Panc1 (cell line): ENCODE measurements around the gene TMEM258.

ENCODE experiments used
- POLR2AphosphoS5 ChIP-seq: IDR thresholded peaks from 2 replicates; pipeline ENCODE4 v1.6.1; 2012; ENCODE audit warnings: mild to moderate bottlenecking, low read depth, low read length, moderate library complexity
- SIN3A ChIP-seq: IDR thresholded peaks from 2 replicates; pipeline ENCODE4 v1.6.1; 2012; ENCODE audit warnings: low read depth, mild to moderate bottlenecking, low read length, moderate library complexity, borderline replicate concordance; ENCODE audit not compliant: insufficient read depth
- TF ChIP-seq, protein P1 (sequence below): fragments of 450-650 bp; IDR thresholded peaks from 2 replicates; pipeline ENCODE4 v1.5.1; 2017; ENCODE audit warnings: mild to moderate bottlenecking

DNA sequence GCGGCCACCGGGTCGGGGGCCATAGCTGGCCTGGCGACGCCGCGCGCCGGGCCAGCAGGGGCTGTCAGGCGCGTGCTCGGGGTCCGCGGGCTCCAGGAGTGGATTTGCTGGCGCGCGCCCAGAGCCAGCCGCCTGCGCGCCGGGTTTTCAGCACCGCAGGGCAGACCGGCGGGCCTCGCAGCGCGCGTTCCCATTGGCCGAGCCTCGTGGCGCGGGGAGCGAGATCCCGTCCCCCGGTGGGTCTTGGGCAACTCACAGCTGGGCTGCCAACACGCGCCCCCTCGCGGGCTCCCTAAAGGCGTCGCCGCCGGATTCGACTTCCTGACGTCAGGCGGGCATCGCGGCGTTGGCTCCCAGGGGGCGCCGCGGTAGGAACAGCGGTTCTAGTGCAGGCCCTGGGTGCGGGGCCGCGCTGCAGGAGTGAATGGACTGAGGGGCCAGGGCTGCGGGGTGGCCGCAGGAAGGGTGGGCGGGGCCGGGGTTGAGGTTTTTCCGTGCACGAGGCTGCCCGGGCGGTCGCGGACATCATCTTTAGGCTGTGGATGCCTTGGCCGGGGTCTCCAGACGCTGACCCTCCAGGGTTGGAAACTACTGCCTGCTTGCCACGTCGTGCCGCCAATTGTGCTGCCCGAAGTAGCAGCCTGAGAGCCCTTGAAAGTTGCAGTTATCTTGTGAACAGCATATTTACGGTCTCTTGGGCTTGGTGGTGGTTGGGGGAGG is 24.5 kb upstream of the TMEM258 start, which contains the start of gene FADS1:
- TF ChIP-seq, protein P1, sequence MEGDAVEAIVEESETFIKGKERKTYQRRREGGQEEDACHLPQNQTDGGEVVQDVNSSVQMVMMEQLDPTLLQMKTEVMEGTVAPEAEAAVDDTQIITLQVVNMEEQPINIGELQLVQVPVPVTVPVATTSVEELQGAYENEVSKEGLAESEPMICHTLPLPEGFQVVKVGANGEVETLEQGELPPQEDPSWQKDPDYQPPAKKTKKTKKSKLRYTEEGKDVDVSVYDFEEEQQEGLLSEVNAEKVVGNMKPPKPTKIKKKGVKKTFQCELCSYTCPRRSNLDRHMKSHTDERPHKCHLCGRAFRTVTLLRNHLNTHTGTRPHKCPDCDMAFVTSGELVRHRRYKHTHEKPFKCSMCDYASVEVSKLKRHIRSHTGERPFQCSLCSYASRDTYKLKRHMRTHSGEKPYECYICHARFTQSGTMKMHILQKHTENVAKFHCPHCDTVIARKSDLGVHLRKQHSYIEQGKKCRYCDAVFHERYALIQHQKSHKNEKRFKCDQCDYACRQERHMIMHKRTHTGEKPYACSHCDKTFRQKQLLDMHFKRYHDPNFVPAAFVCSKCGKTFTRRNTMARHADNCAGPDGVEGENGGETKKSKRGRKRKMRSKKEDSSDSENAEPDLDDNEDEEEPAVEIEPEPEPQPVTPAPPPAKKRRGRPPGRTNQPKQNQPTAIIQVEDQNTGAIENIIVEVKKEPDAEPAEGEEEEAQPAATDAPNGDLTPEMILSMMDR = peak; percentile 90
- TF ChIP-seq POLR2AphosphoS5 (0 out of 2 replicates have a peak, but pooled peaks have one; percentile 41), SIN3A (peak; percentile 54; the same call in 1 of the 2 replicates)
